ENCODE results near the gene COL8A2. TPM values are rescaled to one million over a fixed set of nuclear protein-coding genes. Genes with fewer than 3 reads are reported as not detected.
A peak's percentile ranks its signal among the peaks of the same experiment; 100 is the strongest.

Gene COL8A2
- 1 to 10 TPM; 1.3 to 1.6 TPM for total RNA-seq

DNA sequence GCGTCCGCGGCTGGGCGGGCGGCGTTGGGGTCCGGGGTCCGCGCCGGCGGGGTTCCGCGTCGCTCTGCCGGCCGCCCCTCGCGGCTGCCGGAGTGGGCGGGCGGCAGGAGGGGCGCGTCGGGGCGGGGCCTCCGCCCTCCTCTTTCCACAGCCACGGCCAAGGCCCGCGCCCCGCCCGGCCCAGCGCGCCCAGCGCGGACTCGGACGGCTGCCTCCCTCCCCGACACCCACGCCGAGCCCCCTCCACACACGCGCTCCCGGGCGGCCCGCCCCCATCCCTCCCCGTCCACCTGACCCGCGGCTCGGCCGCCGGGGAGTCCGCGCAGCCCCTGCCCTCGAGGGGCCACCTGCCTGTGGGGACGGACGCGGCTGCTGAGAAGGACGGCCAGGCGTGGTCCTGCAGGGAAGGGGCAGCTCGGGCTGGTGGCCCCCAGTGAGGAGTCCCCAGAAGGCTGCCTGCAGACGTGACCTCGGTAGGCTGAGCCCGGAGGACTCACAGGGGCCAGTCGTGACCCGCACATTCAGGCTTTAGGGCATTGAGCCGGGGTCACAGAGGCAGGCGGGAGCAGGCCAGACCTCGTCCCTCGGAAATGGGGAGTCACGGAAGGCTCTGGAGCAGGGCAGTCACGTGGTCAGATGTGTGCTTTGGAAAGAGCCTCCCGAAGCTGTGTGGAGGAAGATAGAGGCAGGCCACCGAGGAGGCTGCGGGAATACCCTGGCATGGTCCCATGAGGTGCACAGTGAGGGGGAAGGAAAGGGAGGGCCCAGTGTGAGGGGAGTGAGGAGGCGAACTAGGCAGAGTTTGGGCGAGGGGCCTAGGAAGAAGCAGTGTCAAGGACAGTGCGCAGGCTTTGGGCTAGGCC is at the start of gene COL8A2:
Gene COL8A2 (minus strand): TSS at position 94 of the 863 bp plus-strand sequence. CDS start 24,980 bp downstream, outside the sequence.
- intact Hi-C loops (cut with DNase I): no loop called here
- peaks cover 0 to 9% of the 10 kb centered on the region in 2 donors for H3K27me3 ChIP-seq
- no peak for TF ChIP-seq POLR2A (IDR thresholded peaks at IDR 0.05)
- TF ChIP-seq, protein P1, sequence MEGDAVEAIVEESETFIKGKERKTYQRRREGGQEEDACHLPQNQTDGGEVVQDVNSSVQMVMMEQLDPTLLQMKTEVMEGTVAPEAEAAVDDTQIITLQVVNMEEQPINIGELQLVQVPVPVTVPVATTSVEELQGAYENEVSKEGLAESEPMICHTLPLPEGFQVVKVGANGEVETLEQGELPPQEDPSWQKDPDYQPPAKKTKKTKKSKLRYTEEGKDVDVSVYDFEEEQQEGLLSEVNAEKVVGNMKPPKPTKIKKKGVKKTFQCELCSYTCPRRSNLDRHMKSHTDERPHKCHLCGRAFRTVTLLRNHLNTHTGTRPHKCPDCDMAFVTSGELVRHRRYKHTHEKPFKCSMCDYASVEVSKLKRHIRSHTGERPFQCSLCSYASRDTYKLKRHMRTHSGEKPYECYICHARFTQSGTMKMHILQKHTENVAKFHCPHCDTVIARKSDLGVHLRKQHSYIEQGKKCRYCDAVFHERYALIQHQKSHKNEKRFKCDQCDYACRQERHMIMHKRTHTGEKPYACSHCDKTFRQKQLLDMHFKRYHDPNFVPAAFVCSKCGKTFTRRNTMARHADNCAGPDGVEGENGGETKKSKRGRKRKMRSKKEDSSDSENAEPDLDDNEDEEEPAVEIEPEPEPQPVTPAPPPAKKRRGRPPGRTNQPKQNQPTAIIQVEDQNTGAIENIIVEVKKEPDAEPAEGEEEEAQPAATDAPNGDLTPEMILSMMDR (IDR thresholded peaks at IDR 0.05): no peak
- DNase-seq (peak in 1 of 4 donors; percentile 20), ATAC-seq (peak; percentile 46)
- H3K36me3 ChIP-seq (replicated peaks in 1 of 2; ENCODE audit: insufficient read depth in 1 of 2, low read depth in 2 of 2): no peaks in the 10 kb centered on the region
- 17 to 62% methylated on average over 8 to 66 of the region's 77 CpGs for WGBS, 2 donors
- no peaks in the 10 kb centered on the region for H3K9me3 ChIP-seq
- no peak within 1 kb of the TSS for H3K4me3 ChIP-seq
- H3K27ac ChIP-seq: no peak within 1 kb of the TSS
- peaks cover 5% of the 10 kb centered on the region for H3K4me1 ChIP-seq

DNA sequence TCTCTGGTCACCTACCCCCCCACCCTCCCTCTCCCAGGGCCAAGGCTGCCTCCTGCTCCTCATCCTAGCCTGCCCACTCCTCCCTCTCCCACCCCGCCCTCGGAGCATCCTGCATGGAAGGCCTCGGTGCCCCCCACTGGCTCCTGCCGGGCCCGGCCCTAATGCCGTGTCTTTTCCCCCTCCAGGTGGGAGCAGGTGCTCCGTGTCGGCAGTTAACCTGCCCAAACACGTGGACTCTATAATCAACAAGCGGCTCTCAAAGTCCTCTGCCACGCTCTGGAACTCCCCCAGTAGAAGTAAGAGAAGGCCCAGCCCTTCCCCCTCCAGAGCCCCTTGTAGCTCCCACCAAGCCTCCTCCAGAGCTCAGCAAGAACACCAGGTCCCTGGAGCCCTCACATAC is 49.7 kb upstream of the COL8A2 start:
- TF ChIP-seq POLR2A (IDR thresholded peaks at IDR 0.05): no peak
- TF ChIP-seq, protein P1 (IDR thresholded peaks at IDR 0.05): no peak
- no peak for ATAC-seq
- intact Hi-C loops (cut with DNase I): no loop called here
- H3K36me3 ChIP-seq (replicated peaks in 1 of 2; ENCODE audit: insufficient read depth in 1 of 2, low read depth in 2 of 2): peaks cover 0 to 25% of the 10 kb centered on the region in 2 donors
- H3K9me3 ChIP-seq: no peaks in the 10 kb centered on the region
- DNase-seq: no peak
- no peak overlapping the region for H3K4me3 ChIP-seq
- H3K27me3 ChIP-seq: no peaks in the 10 kb centered on the region
- peaks cover 27% of the 10 kb centered on the region for H3K4me1 ChIP-seq
- H3K27ac ChIP-seq: peak overlapping the region; percentile 32 to 58 (median 46)
- 63 to 76% methylated on average over 11 of the region's 11 CpGs for WGBS, 2 donors

DNA sequence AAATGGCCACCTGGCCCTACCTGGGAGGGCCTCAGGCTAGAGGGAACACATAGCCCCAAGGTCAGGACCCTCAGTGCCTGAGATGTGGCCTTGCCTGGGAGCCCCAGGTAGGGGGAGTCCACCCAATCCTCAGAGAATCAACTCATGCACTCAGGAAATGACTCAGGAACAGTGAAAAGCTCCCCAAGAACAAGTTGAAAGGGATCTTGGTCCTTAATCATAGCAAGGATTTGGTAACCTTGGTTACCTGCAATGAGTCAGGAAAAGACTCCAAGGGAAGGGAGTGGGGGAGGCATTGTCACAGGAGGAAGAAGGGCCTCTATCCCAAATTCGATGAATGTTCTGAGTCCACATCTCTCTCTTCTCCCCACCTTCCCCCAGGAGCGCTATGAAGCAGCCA is 48.0 kb upstream of the COL8A2 start:
- no peaks in the 10 kb centered on the region for H3K27me3 ChIP-seq
- peaks cover 16% of the 10 kb centered on the region for H3K4me1 ChIP-seq
- intact Hi-C loops (cut with DNase I): no loop called here
- H3K27ac ChIP-seq: no peak overlapping the region
- H3K36me3 ChIP-seq (replicated peaks in 1 of 2; ENCODE audit: insufficient read depth in 1 of 2, low read depth in 2 of 2): peaks cover 0 to 21% of the 10 kb centered on the region in 2 donors
- 84 to 89% methylated on average over 2 of the region's 2 CpGs for WGBS, 2 donors
- H3K4me3 ChIP-seq: no peak overlapping the region
- ATAC-seq (no peak), DNase-seq (no peak)
- TF ChIP-seq, protein P1 (IDR thresholded peaks at IDR 0.05): no peak
- no peak for TF ChIP-seq POLR2A (IDR thresholded peaks at IDR 0.05)
- no peaks in the 10 kb centered on the region for H3K9me3 ChIP-seq

DNA sequence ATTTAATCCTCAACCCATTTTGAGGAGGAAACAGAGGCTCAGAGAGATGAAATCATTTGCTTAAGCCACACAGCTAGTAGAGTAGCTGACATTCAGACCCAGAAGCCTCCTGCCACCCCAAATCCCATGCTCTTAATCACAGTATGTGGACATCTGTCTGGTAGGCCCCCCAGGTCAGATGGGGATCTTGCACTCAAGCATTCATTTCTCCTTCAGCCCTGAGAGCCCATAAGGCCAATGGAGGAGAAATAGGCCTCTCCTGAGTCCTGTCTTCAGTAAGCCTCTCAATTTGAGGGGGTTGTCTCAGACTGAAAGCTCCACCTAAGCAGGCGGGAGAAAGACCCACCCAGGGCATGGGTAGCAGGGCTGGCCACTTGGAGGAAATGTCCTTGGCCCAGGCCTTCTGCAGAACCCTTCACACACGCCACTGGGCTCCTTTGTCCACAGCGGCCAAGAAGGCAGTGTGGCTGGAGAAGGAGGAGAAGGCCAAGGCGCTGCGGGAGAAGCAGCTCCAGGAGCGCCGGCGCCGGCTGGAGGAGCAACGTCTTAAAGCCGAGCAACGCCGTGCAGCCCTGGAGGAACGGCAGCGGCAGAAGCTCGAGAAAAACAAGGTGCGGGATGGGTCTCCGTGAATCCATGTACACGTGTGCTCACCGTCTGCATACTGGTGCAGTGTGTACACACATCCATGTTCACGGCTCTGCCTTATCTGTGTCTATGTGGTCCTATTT is 47.2 kb upstream of the COL8A2 start:
- Histone ChIP-seq H3K4me1 (peaks cover 13% of the 10 kb centered on the region), H3K36me3 (replicated peaks in 1 of 2; ENCODE audit: insufficient read depth in 1 of 2, low read depth in 2 of 2) (peaks cover 0 to 20% of the 10 kb centered on the region in 2 donors), H3K27me3 (no peaks in the 10 kb centered on the region), H3K27ac (no peak overlapping the region), H3K4me3 (no peak overlapping the region), H3K9me3 (no peaks in the 10 kb centered on the region)
- DNase-seq: no peak
- intact Hi-C loops (cut with DNase I): no loop called here
- TF ChIP-seq, protein P1 (IDR thresholded peaks at IDR 0.05): no peak
- TF ChIP-seq POLR2A (IDR thresholded peaks at IDR 0.05): no peak
- 94 to 95% methylated on average over 18 to 21 of the region's 21 CpGs for WGBS, 2 donors
- no peak for ATAC-seq

All from body of pancreas (tissue), 4 donors.